HG03342 (cell line): Measurements from ENCODE around the gene GALK1.
"Not testable (repeated sequence)": the region's sequence is repeated elsewhere in the genome, so short reads cannot be mapped to it uniquely, and the experiment has no call there.

Experiments
- ATAC-seq: cut with Tn5 transposase; IDR thresholded peaks from one replicate; pipeline ENCODE4 v1.9.1; 2021; ENCODE audit warnings: mild to moderate bottlenecking, moderate library complexity; ENCODE audit not compliant: unreplicated experiment

GALK1 gene

GRCh38 chr17:75784473-75785015 lies 19.6 kb upstream of the GALK1 start, which contains the start of gene UNK:
Gene UNK, plus strand, starts transcription at chr17:75784806. Its CDS starts 75 bp downstream, at chr17:75784881.
- peak; percentile 56 for ATAC-seq

- peak; percentile 2 for ATAC-seq
Measured at GRCh38 chr17:75783803-75784472, 18.9 kb upstream of the GALK1 start.

GRCh38 chr17:75783069-75783783 lies 18.2 kb upstream of the GALK1 start:
- ATAC-seq: no peak

GRCh38 chr17:75779987-75780889 lies 15.2 kb upstream of the GALK1 start:
- ATAC-seq: no peak

DNA sequence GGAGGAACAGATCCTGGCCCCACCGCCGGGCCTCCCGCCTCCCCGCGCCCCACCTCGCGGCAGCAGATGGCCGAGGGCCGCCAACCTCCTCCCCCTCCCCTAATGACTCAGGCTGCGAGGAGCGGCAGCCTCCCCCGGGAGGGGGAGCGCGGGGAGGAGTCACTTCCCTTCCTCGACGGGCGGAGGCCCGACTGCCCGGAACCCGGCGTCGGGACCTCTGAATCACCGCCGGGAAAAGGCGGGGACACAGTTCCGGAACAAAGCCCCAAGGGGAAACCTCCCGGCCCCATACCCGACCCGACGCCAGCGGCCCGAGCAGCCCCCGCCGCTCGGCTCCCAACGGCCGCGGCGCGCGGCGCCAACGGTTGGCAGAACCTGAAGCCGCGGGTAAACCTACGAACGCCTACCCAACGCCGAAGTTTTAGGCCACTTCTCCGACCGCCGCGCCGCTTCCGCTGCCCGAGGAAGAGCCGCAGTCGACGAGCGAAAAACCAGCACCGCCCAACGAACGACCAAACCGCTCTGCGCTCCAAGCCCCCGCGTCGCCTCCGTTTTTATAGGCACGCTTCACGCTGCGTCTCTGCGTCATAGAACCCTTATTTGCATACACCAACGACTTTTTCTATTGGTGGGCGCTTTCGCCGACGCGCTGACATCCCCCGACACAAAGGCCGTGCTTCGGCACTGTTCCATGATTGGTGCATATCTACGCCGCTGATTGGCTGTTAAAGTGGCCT lies 14.4 kb upstream of the GALK1 start:
- peak; percentile 67 for ATAC-seq

DNA sequence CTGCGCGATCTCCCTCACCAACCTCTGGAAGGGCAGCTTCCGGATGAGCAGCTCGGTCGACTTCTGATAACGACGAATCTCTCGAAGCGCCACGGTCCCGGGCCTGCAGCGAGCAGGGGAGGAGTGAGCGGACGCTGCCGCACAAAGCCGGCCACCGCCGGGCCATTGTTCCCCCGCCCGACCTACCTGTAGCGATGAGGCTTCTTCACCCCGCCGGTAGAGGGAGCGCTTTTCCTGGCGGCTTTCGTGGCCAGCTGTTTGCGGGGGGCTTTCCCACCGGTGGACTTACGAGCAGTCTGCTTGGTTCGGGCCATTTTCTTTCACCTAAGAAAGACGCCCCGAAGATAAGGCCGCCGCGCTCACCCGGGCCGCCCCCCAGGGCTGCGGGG lies 13.9 kb upstream of the GALK1 start:
- ATAC-seq: peak; percentile 5

- ATAC-seq: not testable (repeated sequence)
Measured at GRCh38 chr17:75778066-75778860, 13.3 kb upstream of the GALK1 start.

DNA sequence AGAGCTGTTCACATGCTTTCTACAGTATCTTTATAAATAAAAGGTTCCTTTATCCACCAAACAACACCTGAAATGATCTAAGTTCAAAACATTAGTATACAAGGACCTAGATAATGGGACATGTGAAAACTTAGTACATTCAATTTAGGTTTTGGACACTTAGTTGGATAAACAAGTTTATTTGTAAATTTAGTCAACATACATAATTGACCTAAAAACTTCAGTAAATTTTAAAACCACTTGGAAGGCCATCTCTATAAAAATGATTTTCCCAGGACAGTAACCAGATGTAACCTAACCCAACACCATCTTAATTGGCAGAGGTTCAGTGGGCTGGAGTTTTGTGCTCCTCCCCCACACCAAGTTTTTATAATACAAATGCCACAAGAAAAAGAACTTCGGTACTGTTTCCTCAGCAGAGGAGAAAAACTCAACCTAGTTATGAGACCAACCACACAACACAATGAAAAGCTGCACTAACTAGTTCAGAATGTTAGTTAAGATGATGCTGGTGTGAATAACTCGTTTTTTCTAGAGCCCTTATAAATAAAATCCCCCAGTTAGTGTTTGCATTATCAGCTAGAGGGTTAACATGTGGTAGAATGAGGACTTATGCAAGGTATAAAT lies 12.4 kb upstream of the GALK1 start:
- no peak for ATAC-seq

DNA sequence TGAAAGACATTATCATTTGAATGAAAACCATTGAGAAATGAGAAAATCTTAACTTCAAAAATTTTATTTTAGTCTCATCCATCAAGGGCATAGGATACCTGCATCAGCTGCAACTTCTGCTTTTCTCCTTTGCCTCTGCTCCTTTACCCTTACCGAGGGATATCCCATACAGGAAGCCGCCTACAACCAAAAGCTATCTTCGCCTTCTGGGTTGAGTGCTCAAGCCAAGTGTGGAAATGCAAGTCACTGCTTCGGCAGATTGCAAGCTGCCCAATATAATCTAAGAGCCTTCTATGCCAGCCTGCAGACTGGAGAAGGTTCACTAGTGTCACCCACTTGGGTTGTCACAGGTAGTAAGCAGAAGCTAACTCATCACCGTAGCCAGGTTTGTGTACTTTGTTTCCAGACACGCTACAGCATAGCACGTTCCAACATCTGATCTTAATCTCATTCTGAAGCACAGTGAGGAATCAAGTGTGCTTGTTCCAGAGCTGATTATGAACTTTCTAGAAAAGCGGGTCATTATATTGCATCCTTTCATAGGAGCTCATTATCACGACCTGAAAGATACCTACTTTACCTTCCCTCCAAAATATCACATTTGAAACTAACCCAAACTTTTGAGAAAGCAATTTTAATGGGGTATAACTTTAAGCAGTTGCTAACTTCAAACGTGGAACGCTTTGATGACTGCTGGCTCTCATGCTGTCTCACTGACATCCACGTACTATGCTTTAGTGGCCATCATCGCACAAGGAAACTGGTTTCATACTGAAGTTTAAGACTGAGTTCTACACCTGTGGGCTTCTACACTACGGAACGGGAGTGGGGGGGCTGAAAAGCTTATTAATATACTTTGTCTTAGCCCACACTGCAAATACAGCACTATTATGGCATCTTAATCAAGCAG lies 11.6 kb upstream of the GALK1 start:
- ATAC-seq: no peak

DNA sequence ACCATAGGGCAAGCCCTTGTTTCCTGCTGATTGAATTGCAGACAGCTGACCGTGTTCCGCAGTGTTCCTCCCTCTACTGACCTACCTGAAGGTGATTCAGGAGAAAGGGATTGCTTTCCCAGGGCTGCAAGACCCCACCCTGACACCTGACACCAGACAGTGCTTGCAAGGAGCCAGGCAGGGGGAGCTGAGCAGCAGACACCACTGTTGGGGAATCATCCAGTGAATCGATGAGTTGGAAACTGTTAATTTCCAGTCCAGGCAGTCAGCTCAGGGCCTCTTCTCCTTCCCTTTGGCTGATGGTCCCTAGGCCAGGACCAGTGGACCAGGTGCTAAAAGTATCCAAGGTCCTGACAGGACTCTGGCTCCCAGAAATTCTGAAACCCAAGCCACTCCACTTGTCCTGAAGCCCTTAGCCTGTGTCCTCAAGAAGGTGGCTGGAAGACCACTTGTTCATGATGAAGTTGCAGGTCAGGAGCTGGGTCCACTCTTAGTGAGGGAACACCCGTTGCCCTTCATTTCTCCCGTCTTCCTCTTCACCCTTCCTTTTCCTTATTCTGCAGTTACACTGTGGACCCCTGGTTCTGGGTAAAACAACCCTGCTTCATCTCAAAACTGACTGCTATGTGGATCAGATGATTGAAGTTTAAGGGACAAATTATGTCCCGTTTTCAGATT lies 10.1 kb upstream of the GALK1 start:
- no peak for ATAC-seq

- ATAC-seq: no peak
Measured at GRCh38 chr17:75774471-75774990, 9.5 kb upstream of the GALK1 start.

GRCh38 chr17:75773808-75774470 lies 8.9 kb upstream of the GALK1 start:
- no peak for ATAC-seq

DNA sequence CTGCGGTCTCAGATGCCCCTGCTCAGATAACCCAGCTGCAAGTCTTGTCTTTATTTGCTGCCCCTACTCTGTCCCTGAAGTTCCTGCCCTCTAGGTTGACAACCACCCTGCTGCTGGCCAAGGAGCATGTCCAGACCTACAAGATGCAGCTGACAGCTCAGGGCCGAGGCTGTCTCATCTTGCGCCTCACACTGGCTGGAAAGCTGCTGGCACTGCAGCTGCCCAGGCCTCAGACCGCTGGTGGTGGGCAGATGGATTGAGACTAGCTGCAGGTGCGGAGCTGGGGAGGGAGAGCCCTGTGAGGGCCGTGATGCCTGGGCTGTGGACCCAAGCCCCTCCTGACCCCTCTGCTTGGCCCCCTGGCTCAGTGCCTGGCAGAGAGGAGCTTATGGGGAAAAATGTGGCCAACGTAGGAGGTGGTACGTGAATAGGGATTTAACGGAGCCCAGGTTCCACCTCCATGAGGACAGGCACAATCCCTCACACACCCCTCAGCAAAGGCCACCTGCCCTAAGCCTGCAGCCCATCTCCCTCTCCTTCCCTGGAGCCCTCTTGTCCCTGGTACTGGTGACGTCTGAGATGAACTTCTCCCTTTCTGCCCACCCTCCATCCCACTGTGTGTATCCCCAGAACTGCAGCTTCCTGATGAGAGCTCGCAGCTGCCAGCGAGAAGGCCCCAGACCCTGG lies 8.3 kb upstream of the GALK1 start:
- ATAC-seq: no peak

GRCh38 chr17:75771334-75772281 lies 6.6 kb upstream of the GALK1 start:
- no peak for ATAC-seq

DNA sequence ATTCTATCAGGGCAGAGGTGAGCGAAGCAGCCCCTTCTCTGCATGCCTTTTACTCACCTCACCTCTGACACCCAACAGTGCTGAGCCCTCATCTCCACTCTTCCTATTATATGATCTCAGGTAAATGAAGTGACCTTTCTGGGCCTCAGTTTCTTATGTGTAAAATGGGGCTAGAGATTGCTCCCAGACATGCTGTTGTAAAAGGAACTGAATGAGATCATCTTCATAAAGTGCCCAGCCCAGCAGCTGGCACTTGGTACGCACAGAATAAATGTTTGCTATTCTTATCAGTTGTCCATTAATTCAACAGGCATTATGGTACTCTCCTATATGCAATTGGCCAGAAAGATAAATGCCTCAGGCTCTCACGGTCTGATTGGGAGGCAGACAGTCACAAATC lies 4.5 kb upstream of the GALK1 start:
- no peak for ATAC-seq
